ENCODE measurements around the gene APOM. TPM values are rescaled to one million over a fixed set of nuclear protein-coding genes. Genes with fewer than 3 reads are reported as not detected.

Gene APOM
- total RNA-seq (2012; rRNA removed): 0.83 and 1.4 TPM in 2 replicates
- polyA plus RNA-seq (2012; rRNA removed): 3.5 and 3.8 TPM in 2 replicates
- polyA plus RNA-seq (2012; cell fraction: cytosol; rRNA removed): 2.7 and 4.5 TPM in 2 replicates
- polyA plus RNA-seq (2012; cell fraction: nucleus; rRNA removed; ENCODE audit: low replicate concordance): 1.7 and 3.3 TPM in 2 replicates
- percentile 38 among the genes with signal in this experiment for Bru-seq, nascent RNA
- BruChase-seq, experiment 1, labeled RNA remaining after a 6-hour chase: percentile 37 among the genes with signal in this experiment
- percentile 31 among the genes with signal in this experiment for BruChase-seq, experiment 2, labeled RNA remaining after a 2-hour chase
- long read RNA-seq: 0 reads

DNA sequence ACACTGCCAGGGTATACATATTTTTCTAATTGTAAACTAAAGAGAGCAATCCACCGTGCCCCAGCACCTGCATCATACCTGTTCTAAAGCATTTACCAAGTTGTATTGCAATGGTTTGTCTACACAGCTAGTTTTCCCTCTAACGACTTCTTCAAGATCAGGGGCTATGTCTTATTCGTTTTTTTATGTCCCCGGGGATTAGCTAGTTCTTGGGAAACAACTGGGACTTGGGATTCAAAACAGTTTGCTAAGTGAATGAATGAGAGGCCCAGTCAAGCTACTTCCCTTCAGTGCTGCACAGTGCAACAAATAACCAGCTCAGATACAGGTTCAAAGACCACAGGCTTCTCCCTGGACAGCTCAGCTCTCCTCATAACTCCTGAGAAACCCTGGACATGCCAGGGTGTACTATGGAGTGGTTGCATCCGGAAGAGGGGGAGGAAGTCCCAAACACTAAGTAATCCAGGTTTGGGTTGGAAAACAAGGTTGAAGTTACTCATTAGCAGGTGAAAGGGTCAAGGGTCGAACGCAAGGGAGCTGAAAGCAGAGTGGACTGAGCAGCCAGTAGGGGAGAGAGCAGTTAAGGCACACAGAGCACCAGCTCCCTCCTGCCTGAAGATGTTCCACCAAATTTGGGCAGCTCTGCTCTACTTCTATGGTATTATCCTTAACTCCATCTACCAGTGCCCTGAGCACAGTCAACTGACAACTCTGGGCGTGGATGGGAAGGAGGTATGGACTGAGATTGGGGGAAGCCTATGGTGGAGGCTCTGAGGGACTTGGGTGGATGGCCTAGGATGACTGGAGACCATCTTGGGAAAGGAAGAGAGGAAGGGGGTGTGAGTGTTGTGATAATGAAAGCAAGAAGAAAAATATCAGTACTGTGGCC is at the start of gene APOM:
TSS of gene APOM (plus strand) at position 546 of the 889 bp plus-strand sequence. CDS start at position 619, 73 bp downstream.
- no peaks in the 10 kb centered on the region for H3K9me3 ChIP-seq (ENCODE audit: control insufficient read depth, insufficient read depth, low read length)
- ChIA-PET POLR2A (ENCODE audit: unreplicated experiment) (interaction anchor here (0.5 kb wide), 1 partner anchor 303 kb away, joined by 3 read pairs; the partner anchor contains the start of genes NELFE and SKIC2), CTCF (no interaction called here)
- H2AFZ ChIP-seq (replicated peaks; ENCODE audit: low read length, poor library complexity): no peak within 1 kb of the TSS
- ATAC-seq (ENCODE audit: low read depth) (no peak), DNase-seq (no peak)
- in situ Hi-C loops (cut with MboI; ENCODE audit: low sequenced_read_pairs): no loop called here
- H2BK15ac ChIP-seq (ENCODE audit: low read depth, low read length): no peak within 1 kb of the TSS
- no peak within 1 kb of the TSS for H2AK9ac ChIP-seq (replicated peaks; ENCODE audit: low read depth, low read length, poor library complexity)
- no peak for TF ChIP-seq FOS (IDR thresholded peaks at IDR 0.05; ENCODE audit: low read depth, low read length)
- no peak for TF ChIP-seq MAFK (IDR thresholded peaks at IDR 0.05; ENCODE audit: low read depth, low read length)
- TF ChIP-seq SMC3 (IDR thresholded peaks at IDR 0.05; ENCODE audit: low read depth, low read length): no peak
- no peak for TF ChIP-seq BHLHE40 (IDR thresholded peaks at IDR 0.05; ENCODE audit: low read depth, low read length)
- TF ChIP-seq, protein P1, sequence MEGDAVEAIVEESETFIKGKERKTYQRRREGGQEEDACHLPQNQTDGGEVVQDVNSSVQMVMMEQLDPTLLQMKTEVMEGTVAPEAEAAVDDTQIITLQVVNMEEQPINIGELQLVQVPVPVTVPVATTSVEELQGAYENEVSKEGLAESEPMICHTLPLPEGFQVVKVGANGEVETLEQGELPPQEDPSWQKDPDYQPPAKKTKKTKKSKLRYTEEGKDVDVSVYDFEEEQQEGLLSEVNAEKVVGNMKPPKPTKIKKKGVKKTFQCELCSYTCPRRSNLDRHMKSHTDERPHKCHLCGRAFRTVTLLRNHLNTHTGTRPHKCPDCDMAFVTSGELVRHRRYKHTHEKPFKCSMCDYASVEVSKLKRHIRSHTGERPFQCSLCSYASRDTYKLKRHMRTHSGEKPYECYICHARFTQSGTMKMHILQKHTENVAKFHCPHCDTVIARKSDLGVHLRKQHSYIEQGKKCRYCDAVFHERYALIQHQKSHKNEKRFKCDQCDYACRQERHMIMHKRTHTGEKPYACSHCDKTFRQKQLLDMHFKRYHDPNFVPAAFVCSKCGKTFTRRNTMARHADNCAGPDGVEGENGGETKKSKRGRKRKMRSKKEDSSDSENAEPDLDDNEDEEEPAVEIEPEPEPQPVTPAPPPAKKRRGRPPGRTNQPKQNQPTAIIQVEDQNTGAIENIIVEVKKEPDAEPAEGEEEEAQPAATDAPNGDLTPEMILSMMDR (conservative IDR thresholded peaks at IDR 0.05; ENCODE audit: low read depth, low read length): no peak
- H3K14ac ChIP-seq (replicated peaks; ENCODE audit: low read depth, low read length): no peak within 1 kb of the TSS
- H3K4me1 ChIP-seq (ENCODE audit: control insufficient read depth, insufficient read depth, low read length): peaks cover 13% of the 10 kb centered on the region; the same call in 1 of the 2 replicates
- no peak within 1 kb of the TSS for H3K18ac ChIP-seq (ENCODE audit: low read depth, low read length)
- no peak within 1 kb of the TSS for H3K4me2 ChIP-seq (ENCODE audit: low read depth, low read length)
- WGBS, 2 experiments (ENCODE audit: extremely low coverage in 2 of 2, insufficient read length in 1 of 2): 80% methylated on average over 2 of the region's 8 CpGs; no CpG with 5 or more reads in 1 of the 2 experiments
- H3K4ac ChIP-seq (ENCODE audit: low read depth, low read length): no peak within 1 kb of the TSS; the same call in 1 of the 2 replicates
- no peak within 1 kb of the TSS for H4K91ac ChIP-seq (ENCODE audit: insufficient read depth, low read depth, low read length)
- no peak within 1 kb of the TSS for H3K56ac ChIP-seq (ENCODE audit: extremely low read depth, insufficient read depth, low read length)
- H3K23ac ChIP-seq (ENCODE audit: low read depth, low read length): no peak within 1 kb of the TSS
- H4K8ac ChIP-seq (ENCODE audit: low read depth in 2 of 2, low read length in 2 of 2): no peak within 1 kb of the TSS
- no peak within 1 kb of the TSS for H2BK120ac ChIP-seq (ENCODE audit: low read depth, low read length)
- no peak within 1 kb of the TSS for H2BK20ac ChIP-seq (ENCODE audit: low read depth, low read length)
- intact Hi-C loops (cut with micrococcal nuclease): no loop called here
- no peak within 1 kb of the TSS for H3K9ac ChIP-seq (ENCODE audit: low read depth, low read length)
- H3K79me1 ChIP-seq (ENCODE audit: low read depth in 1 of 2, low read length in 2 of 2): peaks cover 21 to 75% of the 10 kb centered on the region in 2 experiments; a peak in 3 of 4 replicates
- no peak within 1 kb of the TSS for H2AK5ac ChIP-seq (ENCODE audit: low read depth, low read length)
- no peaks in the 10 kb centered on the region for H3K27me3 ChIP-seq (ENCODE audit: control insufficient read depth, insufficient read depth, low read length)
- H3K4me3 ChIP-seq (ENCODE audit: insufficient read depth, low read depth, low read length): no peak within 1 kb of the TSS
- peaks cover 21% of the 10 kb centered on the region for H3K9me1 ChIP-seq (ENCODE audit: insufficient read depth, low read length)
- no peak within 1 kb of the TSS for H3K27ac ChIP-seq (ENCODE audit: insufficient read depth, low read length)
- dilution Hi-C loops (cut with HindIII; ENCODE audit: low sequenced_read_pairs, unreplicated experiment): no loop called here
- H3K36me3 ChIP-seq (ENCODE audit: control insufficient read depth, insufficient read depth, low read length): peaks cover 8% of the 10 kb centered on the region
- no TSS peak for BruUV-seq (replicated peaks)
- peaks cover 17% of the 10 kb centered on the region for H4K20me1 ChIP-seq (ENCODE audit: insufficient read depth, low read length)
- no peak within 1 kb of the TSS for H2BK5ac ChIP-seq (ENCODE audit: low read depth, low read length, poor library complexity, severe bottlenecking)
- no peak within 1 kb of the TSS for H4K5ac ChIP-seq (ENCODE audit: low read depth, low read length)

Measured in IMR-90 (cell line).